Brain microvascular endothelial cell (primary cell): ENCODE measurements around the gene HES7.
A peak's percentile ranks its signal among the peaks of the same experiment; 100 is the strongest.

Source experiments
- DNase-seq: peaks from one replicate; pipeline ENCODE4 v3.0.0-alpha.2; 2020
- H3K27ac ChIP-seq: fragments of 250-450 bp; sonication (Bioruptor Pico); 2 replicates; pipeline ENCODE4 v1.5.1; 2020; ENCODE audit warnings: mild to moderate bottlenecking, moderate library complexity
- H3K27me3 ChIP-seq: fragments of 250-450 bp; sonication (Bioruptor Pico); replicated peaks from 2 replicates; pipeline ENCODE4 v1.5.1; 2020; ENCODE audit warnings: mild to moderate bottlenecking
- H3K36me3 ChIP-seq: fragments of 250-450 bp; sonication (Bioruptor Pico); replicated peaks from 2 replicates; pipeline ENCODE4 v1.5.1; 2020; ENCODE audit warnings: mild to moderate bottlenecking
- H3K4me3 ChIP-seq: 2 replicates; pipeline ENCODE4 v1.5.1; 2011; ENCODE audit warnings: low read depth, mild to moderate bottlenecking, control low read depth, low read length, moderate library complexity
- in situ Hi-C: cut with HindIII; loops from 2 replicates; pipeline ENCODE4 v1.10.0; 2017; ENCODE audit warnings: low sequenced_read_pairs, low pct_ligation_motif_present
- TF ChIP-seq, protein P1 (sequence below): IDR thresholded peaks from 2 replicates; pipeline ENCODE4 v1.5.1; 2011; ENCODE audit warnings: low read depth, mild to moderate bottlenecking, moderate library complexity, low read length, control low read depth, inconsistent platforms; ENCODE audit errors: missing control alignments

Gene HES7

DNA sequence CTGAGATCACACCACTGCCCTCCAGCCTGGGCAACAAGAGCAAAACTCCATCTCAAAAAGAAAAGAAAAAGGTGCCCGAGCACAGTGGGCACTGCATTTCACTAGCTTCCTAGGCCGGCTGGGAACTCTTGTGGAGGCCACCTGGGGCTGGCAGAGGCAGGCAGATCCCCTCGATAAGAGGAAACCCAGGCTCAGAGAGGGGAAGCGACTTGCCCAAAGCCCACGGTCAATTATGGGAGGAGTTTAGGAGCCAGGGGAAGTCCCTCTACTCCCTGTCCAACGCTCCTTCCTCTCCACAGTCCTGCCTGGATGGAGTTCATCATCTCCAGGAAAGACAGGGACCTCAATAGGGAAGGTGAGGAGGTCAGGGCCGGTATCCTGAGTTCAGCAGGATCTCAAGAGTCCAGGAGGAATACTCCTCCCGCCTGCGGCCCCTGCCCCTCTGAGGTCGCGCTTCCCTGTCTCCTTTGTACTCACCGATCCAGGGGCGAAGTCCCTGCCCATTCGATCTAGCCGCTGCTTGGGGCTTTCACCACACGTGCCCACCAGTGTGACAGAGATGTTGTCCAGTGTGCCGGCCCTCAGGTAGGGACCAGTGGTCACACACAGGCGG lies 6.4 kb downstream of the HES7 start:
- H3K27me3 ChIP-seq = peaks cover 14% of the 10 kb centered on the region
- DNase-seq = no peak
- in situ Hi-C loops = loop anchor here (10.0 kb wide), 1 partner anchor 63 kb away; no protein-coding TSS in a partner anchor
- peak overlapping the region; percentile 65 for H3K4me3 ChIP-seq
- no peak overlapping the region for H3K27ac ChIP-seq
- H3K36me3 ChIP-seq = no peaks in the 10 kb centered on the region
- TF ChIP-seq, protein P1, sequence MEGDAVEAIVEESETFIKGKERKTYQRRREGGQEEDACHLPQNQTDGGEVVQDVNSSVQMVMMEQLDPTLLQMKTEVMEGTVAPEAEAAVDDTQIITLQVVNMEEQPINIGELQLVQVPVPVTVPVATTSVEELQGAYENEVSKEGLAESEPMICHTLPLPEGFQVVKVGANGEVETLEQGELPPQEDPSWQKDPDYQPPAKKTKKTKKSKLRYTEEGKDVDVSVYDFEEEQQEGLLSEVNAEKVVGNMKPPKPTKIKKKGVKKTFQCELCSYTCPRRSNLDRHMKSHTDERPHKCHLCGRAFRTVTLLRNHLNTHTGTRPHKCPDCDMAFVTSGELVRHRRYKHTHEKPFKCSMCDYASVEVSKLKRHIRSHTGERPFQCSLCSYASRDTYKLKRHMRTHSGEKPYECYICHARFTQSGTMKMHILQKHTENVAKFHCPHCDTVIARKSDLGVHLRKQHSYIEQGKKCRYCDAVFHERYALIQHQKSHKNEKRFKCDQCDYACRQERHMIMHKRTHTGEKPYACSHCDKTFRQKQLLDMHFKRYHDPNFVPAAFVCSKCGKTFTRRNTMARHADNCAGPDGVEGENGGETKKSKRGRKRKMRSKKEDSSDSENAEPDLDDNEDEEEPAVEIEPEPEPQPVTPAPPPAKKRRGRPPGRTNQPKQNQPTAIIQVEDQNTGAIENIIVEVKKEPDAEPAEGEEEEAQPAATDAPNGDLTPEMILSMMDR = no peak

DNA sequence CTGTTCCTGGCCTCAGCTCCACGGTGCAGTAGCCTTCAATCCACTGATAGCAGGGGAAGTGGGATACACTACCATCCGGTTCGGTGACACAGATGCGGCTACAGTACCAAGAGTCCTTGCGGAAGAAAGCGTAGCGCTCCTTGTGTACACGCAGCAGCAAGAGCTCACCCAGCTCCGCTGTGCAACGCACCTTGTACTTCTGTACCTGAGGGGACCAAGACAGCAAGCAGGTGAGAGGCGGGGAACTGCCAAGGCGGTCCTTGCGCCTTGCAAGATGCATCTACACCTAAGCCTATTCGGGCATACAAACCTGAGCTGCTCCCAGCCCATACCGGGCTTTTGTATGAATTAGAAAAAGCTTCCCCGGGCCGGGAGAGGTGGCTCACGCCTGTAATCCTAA lies 7.1 kb downstream of the HES7 start:
- peaks cover 20% of the 10 kb centered on the region for H3K27me3 ChIP-seq
- in situ Hi-C loops = loop anchor here (10.0 kb wide), 1 partner anchor 62 kb away; no protein-coding TSS in a partner anchor

DNA sequence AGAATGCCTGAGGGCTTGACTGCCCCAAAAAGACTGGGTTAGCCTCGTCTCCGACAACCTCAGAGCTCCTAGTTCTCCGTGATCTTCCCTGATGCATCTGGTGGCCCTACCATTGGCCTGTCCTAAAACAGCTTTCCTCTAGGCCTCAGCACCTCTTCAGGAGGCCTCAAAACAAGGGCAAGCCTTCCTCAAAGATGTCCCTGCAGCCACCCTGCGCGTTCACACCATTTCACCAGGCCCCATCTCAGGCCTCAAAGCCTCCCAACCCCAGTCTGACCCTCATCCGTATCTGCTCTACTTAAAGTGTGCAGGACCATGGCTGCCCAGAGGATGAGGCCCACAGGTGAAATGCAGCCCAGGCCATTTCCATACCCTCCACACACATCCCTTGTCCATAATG lies 13.0 kb downstream of the HES7 start:
- no peak for DNase-seq
- no peak overlapping the region for H3K4me3 ChIP-seq
- H3K36me3 ChIP-seq = no peaks in the 10 kb centered on the region
- TF ChIP-seq, protein P1 = no peak
- in situ Hi-C loops = loop anchor here (10.0 kb wide), 1 partner anchor 56 kb away; no protein-coding TSS in a partner anchor
- H3K27me3 ChIP-seq = peaks cover 20% of the 10 kb centered on the region
- H3K27ac ChIP-seq = no peak overlapping the region

More for the DNA sequence above, 7.1 kb downstream of the HES7 start:
- no peak for DNase-seq
- TF ChIP-seq, protein P1 = no peak
- Histone ChIP-seq H3K27ac (no peak overlapping the region), H3K4me3 (no peak overlapping the region), H3K36me3 (no peaks in the 10 kb centered on the region)

GRCh38 chr17:8110456-8110804 lies 13.5 kb downstream of the HES7 start:
- TF ChIP-seq, protein P1 = no peak
- Histone ChIP-seq H3K36me3 (no peaks in the 10 kb centered on the region), H3K27me3 (peaks cover 16% of the 10 kb centered on the region), H3K27ac (no peak overlapping the region), H3K4me3 (no peak overlapping the region)
- DNase-seq = no peak
- in situ Hi-C loops = loop anchor here (10.0 kb wide), 1 partner anchor 56 kb away; no protein-coding TSS in a partner anchor

- in situ Hi-C loops = loop anchor here (10.0 kb wide), 1 partner anchor 55 kb away; no protein-coding TSS in a partner anchor
- DNase-seq = no peak
- Histone ChIP-seq H3K36me3 (no peaks in the 10 kb centered on the region), H3K27me3 (peaks cover 15% of the 10 kb centered on the region), H3K4me3 (peak overlapping the region; percentile 17), H3K27ac (no peak overlapping the region)
- TF ChIP-seq, protein P1 = peak; percentile 82
Measured at GRCh38 chr17:8109661-8110455, 14.0 kb downstream of the HES7 start.
